Islet precursor cell (in vitro differentiated cells): ENCODE measurements around the gene RPL27.

Experiments
- DNase-seq: peaks from one replicate; pipeline ENCODE4 v3.0.0-alpha.2; 2018

Gene RPL27

DNA sequence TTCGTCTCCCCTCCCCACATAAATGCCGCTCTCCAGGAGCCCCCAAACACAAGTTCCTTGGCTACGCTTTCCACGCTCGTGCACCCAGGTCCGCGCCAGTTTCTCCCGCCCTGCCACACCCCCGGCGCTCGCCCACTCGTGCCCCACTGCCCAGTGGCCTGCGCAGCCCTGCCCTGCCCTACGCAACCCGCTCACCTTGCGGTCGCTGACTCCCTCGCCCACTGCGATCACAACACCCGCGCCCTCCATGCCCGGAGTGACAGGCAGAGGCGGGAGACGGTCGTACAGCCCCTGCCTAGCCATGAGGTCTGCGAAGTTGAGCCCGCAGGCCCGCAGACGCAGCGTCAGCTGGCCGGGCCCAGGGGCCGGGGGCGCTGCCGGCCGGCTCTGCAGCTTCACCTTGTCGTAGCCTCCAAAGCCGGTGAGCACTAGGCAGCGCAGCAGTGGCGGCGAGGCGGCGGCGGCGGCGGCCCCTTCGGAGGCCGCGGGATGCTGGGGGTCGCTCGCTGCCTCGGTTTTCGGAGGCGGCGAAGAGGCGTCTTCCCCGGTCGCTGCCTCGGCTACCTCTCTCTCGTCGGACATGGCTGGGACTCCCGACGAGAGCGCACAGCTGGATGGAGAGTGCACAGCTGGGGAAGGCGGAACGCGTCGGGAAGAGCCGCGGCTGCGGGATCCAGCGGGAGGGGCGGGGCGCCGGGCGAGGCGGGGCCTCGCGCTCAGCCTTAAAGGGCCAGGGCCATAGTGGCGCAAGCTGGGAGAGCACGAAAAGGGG lies 23.7 kb downstream of the RPL27 start, which contains the start of gene VAT1:
Gene VAT1 (minus strand): TSS at position 645 of the 772 bp plus-strand sequence. CDS start 63 bp downstream, at position 582.
- peak; percentile 92 for DNase-seq

DNA sequence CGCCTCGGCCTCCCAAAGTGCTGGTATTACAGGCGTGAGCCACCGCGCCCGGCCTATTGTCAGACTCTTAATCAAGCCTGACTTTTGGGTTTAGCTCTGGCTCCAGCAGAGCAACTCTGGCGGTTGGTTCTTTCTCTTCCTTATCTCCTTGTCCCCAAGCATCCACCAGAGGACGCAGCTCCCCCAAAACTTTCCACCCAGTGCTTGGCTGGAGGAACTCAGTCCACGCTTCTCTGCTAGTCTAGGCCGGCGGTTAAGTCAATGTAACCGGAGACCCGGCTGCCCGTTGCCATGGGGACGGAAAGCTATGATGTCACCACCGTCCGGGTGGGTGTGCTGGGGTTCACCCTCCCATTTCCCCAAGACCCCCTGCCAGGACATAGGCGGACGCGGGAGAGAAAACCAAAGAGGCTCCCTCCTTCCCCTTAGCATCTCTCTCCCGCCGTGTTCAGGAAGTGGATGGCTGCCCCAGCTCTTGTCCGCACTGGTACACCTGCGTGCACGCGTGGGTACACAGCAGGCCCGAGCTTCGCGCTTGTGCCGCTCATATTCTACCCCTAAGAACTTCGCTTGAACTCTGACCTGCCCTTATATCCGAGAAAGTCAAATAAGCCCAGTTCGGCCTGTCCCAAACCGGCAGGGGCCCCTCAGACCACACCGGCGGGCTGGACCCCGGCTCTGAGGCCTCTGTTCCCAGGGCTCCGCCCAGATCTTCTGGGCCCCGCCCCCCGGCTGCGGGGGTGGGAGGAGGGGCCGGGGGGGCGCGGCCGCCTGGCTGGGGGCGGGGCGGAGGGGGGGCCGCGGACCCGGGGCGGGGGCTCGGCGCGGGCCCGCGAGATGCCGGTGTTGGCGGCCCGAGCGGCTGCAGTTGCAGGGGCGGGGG lies 26.4 kb downstream of the RPL27 start, which contains the start of gene RND2:
Gene RND2 (plus strand): TSS at position 825 of the 883 bp plus-strand sequence. CDS start 117 bp downstream, outside the sequence.
- peak; percentile 99 for DNase-seq

DNA sequence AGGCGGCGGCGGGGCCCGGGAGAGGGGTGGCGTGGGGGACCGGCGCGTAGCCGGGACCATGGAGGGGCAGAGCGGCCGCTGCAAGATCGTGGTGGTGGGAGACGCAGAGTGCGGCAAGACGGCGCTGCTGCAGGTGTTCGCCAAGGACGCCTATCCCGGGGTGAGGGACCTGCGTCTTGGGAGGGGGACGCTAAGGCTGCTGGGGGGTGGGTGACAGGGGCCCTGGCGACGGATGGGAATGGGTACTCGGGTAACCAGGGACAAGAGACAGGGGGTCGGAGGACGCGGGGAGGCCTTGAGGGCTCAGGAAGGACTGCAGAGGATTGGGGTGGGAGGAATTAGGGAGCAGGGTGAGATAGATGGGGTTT lies 27.1 kb downstream of the RPL27 start:
- no peak for DNase-seq

DNA sequence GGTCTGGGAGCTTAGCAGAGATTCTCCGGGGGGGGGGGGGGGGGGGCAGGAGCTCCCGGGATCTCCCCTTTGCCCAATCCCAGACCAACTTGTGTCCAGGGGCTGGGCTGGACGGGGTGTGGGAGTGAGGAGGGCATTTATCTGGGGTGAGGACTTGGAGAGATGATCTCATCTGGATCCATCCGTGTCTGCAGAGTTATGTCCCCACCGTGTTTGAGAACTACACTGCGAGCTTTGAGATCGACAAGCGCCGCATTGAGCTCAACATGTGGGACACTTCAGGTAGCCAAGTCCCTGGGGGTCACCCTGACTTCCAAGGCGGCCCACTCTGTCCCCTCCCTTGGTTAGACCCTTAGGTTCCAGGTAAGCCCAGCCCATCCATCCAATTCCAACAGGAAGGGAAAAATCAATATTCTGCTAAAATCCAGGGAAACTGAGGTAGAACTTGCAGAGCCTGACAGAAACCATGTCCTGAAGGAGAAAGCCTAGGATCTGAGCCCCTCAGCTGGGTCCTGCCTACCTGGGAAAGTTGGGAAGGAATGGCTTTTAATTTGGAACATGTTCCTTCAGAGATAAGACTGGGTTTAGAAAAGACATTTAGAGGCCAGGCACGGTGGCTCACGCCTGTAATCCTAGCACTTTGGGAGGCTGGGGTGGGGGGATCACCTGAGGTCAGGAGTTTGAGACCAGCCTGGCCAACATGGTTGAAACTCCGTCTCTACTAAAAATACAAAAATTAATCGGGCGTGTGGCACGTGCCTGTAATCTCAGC lies 27.7 kb downstream of the RPL27 start:
- DNase-seq, result no peak

DNA sequence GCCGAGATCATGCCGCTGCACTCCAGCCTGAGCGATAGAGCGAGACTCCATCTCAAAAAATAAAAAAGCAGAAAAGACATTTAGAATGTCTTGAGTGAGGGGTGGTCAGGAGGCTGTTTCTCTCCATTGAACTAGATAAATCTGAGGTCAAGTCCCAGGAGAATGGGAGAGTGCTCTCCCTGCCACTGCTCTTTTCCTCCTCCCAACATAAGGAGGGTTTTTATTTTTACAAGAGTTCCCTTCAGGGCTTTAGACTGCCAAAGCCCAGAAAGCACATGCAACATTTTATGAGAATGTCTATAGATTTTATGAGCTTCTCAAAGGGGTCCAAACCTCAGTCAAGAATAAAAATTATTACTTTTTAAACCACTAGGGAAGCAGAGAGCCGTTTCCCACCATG lies 28.4 kb downstream of the RPL27 start:
- no peak for DNase-seq

DNA sequence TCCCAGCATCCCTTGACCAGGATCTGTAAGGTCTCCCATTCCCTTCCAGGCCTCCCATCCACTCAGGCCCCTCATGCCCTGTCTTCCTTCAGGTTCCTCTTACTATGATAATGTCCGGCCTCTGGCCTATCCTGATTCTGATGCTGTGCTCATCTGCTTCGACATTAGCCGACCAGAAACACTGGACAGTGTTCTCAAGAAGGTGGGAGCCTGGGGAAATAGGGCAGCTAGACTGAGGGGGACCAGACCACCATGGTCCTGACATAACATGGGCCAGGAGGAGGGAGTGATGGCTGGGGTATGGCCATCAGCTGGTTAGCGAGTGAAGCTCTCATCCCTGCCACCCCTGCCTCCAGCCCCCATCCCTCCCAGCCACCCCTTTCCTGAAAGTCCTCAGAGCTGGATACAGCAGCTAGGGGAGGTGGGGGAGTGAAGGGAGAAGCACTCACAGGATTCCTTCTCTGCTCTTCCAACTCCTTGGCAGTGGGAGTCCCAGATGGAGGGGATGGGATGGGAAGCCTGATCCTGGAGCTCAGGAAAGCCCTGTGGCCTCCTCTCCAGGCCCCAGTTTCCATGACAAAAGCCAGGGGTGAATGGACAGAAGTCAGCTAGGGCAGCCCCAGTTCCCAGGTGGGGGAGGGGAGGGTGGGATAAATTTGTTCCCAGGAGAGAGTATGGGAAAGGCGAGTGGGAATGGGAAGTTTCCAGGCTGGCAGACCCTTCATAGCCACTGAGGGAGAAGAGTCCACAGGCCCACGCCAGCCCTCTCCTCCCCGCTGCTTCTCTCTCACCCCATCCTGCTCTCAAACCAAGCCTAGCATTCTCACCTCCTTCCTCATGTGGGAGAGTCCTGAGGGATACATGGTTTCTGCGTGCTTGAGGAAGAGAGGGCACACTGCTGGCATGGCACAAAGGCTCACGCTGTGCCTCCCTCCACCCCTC lies 29.1 kb downstream of the RPL27 start:
- DNase-seq, result no peak

DNA sequence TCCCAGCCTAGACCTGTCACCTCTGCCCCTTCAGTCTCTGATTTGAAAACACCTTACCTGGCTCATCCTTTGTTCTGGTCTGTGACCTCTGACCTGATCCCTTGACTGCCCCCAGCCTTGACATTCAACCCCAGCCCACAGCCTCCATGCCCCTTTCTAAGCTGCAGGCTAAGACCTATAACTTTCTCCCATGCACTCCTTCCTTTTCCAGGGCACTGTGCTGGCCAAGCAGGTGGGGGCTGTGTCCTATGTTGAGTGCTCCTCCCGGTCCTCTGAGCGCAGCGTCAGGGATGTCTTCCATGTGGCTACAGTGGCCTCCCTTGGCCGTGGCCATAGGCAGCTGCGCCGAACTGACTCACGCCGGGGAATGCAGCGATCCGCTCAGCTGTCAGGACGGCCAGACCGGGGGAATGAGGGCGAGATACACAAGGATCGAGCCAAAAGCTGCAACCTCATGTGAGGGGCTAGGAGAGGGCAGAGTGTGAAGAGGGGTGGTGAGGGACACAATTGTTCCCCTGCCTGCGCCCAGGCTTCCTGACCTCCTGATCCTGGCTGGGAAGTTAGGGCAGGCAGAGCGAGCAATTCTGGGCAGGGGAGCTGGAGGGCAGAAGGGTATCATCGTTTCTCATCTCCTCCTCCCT lies 30.1 kb downstream of the RPL27 start:
- DNase-seq, result no peak

DNA sequence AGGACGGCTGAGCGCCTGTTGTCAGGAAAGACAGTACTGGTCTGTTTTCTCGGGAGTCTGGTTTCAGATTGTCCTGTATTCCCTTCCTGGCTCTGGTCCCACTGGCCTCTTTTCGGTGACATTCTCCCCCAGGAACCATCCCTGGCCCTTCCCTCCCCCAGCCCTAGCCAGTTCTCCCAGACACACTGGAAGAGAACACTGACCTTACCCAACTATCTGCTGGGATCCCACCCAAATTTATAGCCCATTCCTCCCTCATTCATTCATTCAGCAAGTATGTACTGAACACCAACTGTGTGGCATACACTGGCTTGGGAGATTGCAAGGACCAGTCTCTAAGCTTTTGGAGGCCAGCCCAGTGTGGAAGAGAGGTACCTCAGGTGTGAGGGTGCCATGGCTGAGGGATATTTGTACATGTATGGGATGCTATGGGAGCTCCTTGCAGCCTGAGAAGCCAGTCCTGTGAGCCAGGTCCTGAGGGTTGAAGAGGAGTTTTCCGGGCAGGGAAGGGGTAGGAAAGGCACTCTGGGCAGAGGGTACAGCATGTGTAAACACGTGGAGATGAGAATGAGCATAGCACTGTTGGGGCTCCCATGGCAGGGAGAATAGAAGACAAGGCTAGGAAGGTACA lies 32.0 kb downstream of the RPL27 start:
- DNase-seq, result no peak

DNA sequence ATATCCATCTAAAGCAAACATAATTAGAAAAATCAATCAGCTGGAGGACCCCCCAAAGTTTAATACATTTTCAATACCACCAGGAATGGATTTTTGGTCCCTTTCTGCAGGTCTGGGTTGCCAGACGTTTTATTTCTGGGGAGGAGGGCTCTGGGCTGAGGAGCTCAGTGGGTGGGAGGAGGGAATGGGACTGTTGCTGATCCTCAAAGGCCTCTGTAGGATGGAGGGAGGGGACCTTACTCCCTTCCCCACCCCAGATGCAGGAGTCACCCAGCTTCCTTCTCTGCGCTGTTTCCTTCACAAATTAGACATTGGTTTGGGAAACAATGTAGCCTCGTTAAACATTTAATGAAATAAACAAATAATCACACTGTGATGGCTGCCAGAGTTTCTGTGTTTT lies 33.4 kb downstream of the RPL27 start:
- DNase-seq, result no peak

DNA sequence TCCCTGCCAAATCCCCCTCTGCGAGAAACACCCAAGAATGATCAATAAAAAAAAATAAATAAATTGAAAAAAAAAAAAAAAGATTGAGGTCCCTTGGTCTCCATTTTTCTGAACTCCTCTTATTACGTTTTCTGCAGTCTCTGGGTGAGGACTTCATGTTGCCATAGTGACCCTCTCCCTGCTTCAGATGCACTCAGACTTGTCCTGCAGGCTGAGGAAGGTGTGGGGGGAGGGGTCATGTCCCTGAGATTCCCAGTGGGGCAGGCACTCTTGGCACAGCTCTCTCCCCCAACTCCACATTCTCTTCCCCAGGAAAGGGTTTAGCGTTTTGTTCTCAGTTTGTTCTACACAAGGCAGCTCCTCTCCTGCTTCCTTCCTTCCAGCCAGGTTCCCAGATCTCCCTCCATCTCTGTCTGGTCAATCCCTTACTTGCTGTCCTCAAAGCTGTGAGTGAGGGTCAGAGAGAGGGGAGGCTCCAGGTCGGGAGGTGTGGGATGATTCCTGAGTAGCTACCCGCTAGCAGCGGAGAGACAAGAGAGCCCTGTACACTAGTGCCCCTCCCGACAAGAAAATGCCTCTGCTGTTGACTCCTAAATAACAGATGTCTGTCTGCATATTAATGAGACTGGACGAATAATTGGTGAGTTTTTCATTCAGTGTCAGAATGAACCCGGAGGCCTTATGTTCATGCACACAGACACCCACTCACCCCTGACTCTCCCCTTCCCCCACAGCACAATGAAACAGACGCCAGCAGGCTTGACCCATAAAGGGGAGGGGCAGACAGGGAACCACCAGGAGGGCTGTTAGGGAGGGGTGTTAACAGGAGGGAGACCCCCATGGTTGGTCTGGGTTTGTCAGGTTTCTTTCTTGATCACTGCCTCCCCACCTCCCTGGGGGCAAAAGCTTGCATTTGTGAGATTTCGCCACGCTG lies 36.0 kb downstream of the RPL27 start:
- peak; percentile 88 for DNase-seq

DNA sequence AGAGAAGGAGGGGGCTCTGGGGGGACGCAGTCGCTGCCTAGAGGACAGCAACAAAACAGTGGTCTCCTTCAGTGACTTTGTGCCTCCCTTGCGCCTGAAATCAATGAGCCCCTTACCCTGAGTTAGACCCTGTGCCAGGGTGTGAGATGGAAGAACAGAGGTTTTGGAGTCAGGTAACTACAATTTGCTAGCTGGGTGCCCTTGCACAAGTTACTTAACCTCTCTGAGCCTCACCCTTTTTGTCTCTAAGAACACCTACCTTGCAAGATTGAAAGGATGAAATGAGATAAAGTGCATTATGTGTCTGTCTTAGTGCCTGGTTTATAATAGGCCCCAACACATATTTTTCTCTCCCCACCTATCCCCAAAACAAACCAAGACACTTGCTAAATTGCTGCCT lies 36.7 kb downstream of the RPL27 start:
- no peak for DNase-seq

DNA sequence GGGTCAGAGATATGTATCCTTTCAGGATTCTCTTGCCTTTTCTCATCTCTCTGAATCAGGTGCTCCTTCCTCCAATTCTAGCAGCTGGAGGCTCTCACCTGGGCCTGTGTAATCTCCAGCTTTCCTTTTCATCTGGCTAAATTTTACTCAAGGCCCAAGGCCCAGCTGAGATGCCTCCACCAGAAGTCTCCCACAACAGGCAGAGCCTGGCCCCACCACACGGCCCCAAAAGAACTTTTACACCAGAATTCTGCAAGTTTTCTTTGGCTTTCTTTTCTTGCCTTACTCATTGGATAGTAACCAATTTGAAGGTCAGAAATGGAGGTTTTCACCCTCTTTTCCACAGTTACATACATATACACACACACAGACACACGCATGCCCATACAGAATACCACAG lies 41.4 kb downstream of the RPL27 start:
- DNase-seq, result no peak

DNA sequence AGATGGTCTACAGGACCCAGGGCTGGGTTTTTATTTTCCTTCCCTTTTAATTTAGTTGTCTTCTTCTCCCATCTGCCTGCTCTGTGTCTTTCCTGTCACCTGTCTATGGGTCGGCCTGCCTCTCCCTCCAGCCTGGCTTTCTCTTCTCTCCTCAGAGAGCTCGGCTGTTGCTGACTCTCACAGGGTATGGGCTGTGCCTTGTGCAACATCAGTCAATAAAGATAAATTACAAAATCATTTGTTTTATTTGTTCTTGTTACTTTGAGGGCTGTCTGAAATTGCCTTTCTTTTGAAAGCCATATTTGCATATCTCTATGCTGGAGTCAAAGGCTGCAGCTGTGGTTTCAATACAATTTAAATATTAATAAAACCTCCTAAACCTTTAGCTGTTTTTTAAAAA lies 42.4 kb downstream of the RPL27 start:
- no peak for DNase-seq

DNA sequence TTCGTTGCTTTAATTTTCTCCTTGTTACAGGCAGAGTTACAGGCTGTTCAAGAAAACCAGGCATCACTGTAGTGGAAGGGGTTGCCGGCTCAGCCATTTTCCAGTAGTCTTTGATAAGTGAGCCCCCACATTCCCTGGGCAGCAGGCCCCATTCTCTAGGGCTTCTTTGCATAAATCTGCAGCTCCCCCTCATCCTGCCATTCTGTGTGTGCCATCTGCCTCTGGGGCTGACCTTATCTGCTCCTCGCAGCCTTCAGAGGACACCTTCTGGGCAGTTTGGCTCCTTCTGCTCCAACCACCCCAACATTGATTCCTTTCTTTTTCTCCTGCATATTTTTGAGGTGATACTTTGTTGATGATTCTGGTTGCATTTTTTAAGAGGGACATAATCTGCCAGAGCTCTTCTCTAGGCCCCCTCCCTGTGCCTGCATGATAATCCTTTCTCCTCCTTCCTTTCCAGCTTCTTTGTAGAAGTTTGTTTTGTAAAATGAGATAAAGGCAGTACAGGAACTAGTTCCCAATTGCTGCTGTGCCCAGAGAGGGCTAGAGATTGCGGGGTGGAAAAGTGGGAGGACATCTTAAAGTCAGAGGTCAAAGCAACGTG lies 43.9 kb downstream of the RPL27 start:
- no peak for DNase-seq

DNA sequence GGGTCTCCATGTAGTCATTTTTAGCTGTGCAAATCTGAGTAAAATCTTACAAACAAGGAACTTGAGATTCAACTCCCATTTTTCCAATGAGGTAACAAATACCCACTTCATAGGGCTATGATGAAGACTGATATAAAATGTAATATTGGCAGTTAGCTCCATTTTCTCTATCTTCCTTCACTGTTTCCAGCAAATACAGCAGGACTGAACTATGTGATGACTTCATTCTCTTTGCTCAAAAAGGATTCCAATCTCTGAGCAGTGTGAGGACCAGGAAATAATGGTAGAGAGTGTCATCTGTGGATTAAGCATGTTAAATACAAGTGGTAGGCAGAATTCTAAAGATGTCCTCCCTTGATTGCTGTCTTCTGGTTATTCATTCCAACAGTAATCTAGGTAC lies 45.1 kb downstream of the RPL27 start:
- DNase-seq, result no peak

DNA sequence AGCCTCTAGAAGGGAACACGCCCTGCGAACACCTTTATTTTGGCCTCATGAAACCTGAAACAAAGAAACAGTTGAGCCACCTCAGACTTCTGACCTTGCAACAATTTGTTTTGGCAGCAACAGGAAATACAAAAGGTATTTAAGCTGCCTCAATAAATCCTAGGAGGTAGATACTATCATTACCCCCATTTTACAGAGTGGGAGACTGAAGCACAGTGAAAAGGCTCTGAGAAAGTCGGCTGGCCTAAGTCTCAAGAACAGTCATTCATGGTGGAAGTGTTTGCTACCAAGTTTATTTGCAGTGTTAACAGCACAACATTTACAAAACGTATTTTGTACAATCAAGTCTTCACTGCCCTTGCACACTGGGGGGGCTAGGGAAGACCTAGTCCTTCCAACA lies 45.8 kb downstream of the RPL27 start:
- DNase-seq, result no peak

DNA sequence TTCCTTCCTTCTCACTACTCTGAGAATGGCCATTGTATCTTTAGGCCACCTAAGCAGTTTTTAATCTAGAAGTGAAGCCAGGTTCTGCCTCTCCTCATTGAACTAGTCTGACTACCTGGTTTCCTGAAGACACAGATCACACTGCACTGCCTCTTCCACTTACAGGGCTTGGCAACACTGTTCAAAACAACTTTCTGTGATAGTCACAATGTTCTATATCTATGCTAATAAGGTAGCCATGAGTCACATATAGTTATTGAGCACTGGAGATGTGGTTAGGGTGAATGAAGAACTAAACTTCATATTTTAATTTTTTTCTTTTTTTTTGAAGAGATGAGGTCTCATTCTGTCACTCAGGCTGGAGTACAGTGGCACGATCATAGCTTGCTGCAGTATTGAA lies 53.8 kb downstream of the RPL27 start:
- DNase-seq, result peak; percentile 21
